SK-N-SH (cell line): ENCODE measurements around the gene RSU1. TPM values are rescaled to one million over a fixed set of nuclear protein-coding genes. Genes with fewer than 3 reads are reported as not detected.

Experiments
- CTCF ChIA-PET: fragments of 300-600, 350-600 bp; formaldehyde crosslinking; extraction: SDS; loops from one replicate; lab custom pipeline; 2021; lab: Yijun Ruan, JAX
- POLR2A ChIA-PET: fragments of 350-600 bp; sonication (Branson Sonifier 250); formaldehyde crosslinking; extraction: SDS; loops from one replicate; lab custom pipeline; 2020; ENCODE audit warnings: antibody characterized with exemption, inconsistent platforms; lab: Yijun Ruan, JAX
- DNase-seq: peaks from one replicate; pipeline ENCODE4 v3.0.0; 2012
- H2AFZ ChIP-seq: fragments of 200-600 bp; sonication (generic); 2 replicates; pipeline ENCODE4 v1.8.1; 2016; ENCODE audit warnings: antibody characterized with exemption, mild to moderate bottlenecking, low read depth
- H3F3A ChIP-seq: fragments of 200-600 bp; sonication (generic); replicated peaks from 2 replicates; pipeline ENCODE3; 2016; ENCODE audit warnings: antibody characterized with exemption, mild to moderate bottlenecking; ENCODE audit not compliant: insufficient read depth
- H3K27ac ChIP-seq, 2 experiments: fragments of 200-500 bp in 1 of 2; fragments of 200-600 bp in 1 of 2; sonication (Bioruptor generic) in 1 of 2; sonication (generic), shearing (Covaris generic) in 1 of 2; 2 replicates each; pipeline versions ENCODE4 v1.5.1 to v1.6.1; 2014 to 2016; ENCODE audit warnings: low read depth in 2 of 2, inconsistent platforms in 1 of 2, low read length in 1 of 2, mild to moderate bottlenecking in 1 of 2, mixed read lengths in 1 of 2
- H3K27me3 ChIP-seq: fragments of 200-600 bp; sonication (generic), shearing (Covaris generic); 2 replicates; pipeline ENCODE4 v1.6.1; 2016; ENCODE audit warnings: mixed run types; ENCODE audit not compliant: insufficient read depth
- H3K36me3 ChIP-seq, 2 experiments: fragments of 200-500 bp in 1 of 2; fragments of 200-600 bp in 1 of 2; sonication (Bioruptor generic) in 1 of 2; sonication (generic) in 1 of 2; replicated peaks in 1 of 2; 2 replicates each; pipeline versions ENCODE3 to v1.5.1; 2014 to 2016; ENCODE audit warnings: low read length in 1 of 2, mild to moderate bottlenecking in 1 of 2; ENCODE audit not compliant: insufficient read depth in 2 of 2, control insufficient read depth in 1 of 2
- H3K4me1 ChIP-seq, 2 experiments: fragments of 200-500 bp in 1 of 2; fragments of 200-600 bp in 1 of 2; sonication (Bioruptor generic) in 1 of 2; sonication (generic), shearing (Covaris generic) in 1 of 2; 2 replicates each; pipeline versions ENCODE4 v1.5.1 to v1.6.1; 2014 to 2016; ENCODE audit warnings: low read depth in 1 of 2, low read length in 1 of 2, mixed run types in 1 of 2; ENCODE audit not compliant: insufficient read depth in 2 of 2, control insufficient read depth in 1 of 2
- H3K4me2 ChIP-seq: fragments of 200-600 bp; sonication (generic), shearing (Covaris generic); 2 replicates; pipeline ENCODE4 v1.6.1; 2017; ENCODE audit warnings: mixed run types
- H3K4me3 ChIP-seq, 2 experiments: fragments of 200-500 bp in 1 of 2; fragments of 200-600 bp in 1 of 2; sonication (Bioruptor generic) in 1 of 2; sonication (generic), shearing (Covaris generic) in 1 of 2; 2 replicates each; pipeline versions ENCODE4 v1.5.1 to v1.8.1; 2014 to 2016; ENCODE audit warnings: low read depth in 2 of 2, inconsistent platforms in 1 of 2, low read length in 1 of 2, mild to moderate bottlenecking in 1 of 2, mixed read lengths in 1 of 2, moderate library complexity in 1 of 2
- H3K79me2 ChIP-seq: fragments of 200-600 bp; sonication (generic); 2 replicates; pipeline ENCODE4 v1.8.1; 2017; ENCODE audit warnings: mild to moderate bottlenecking; ENCODE audit not compliant: insufficient read depth
- H3K9ac ChIP-seq: fragments of 200-600 bp; sonication (generic); 2 replicates; pipeline ENCODE4 v1.6.1; 2017; ENCODE audit warnings: mixed run types
- H3K9me2 ChIP-seq: fragments of 200-600 bp; sonication (generic); 2 replicates; pipeline ENCODE4 v1.6.1; 2017; ENCODE audit warnings: mixed run types
- H3K9me3 ChIP-seq: fragments of 200-600 bp; sonication (generic); 2 replicates; pipeline ENCODE4 v1.6.1; 2017; ENCODE audit warnings: mixed run types, mild to moderate bottlenecking, moderate library complexity
- H4K20me1 ChIP-seq: fragments of 200-600 bp; sonication (generic); 2 replicates; pipeline ENCODE4 v1.6.1; 2017; ENCODE audit warnings: mild to moderate bottlenecking, mixed run types; ENCODE audit not compliant: insufficient read depth
- CHD2 ChIP-seq: fragments of 150-350 bp; IDR thresholded peaks from 2 replicates; pipeline ENCODE4 v1.6.1; 2018; ENCODE audit warnings: low read length; ENCODE audit not compliant: partially characterized antibody
- ELF1 ChIP-seq: IDR thresholded peaks from 2 replicates; pipeline ENCODE4 v1.4.0; 2012
- EP300 ChIP-seq, 2 experiments: IDR thresholded peaks; 2 replicates each; pipeline versions ENCODE4 v1.4.0 to v1.6.1; 2012; ENCODE audit warnings: borderline replicate concordance in 1 of 2, low read depth in 1 of 2, low read length in 1 of 2
- FOSL2 ChIP-seq: IDR thresholded peaks from 2 replicates; pipeline ENCODE4 v1.4.0; 2012; ENCODE audit warnings: low read depth, mild to moderate bottlenecking, moderate library complexity, borderline replicate concordance
- FOXJ3 ChIP-seq: sonication (generic); formaldehyde crosslinking; IDR thresholded peaks from 2 replicates; pipeline ENCODE4 v1.5.1; 2020; ENCODE audit warnings: mild to moderate bottlenecking, missing genetic modification reagents
- GATA2 ChIP-seq: sonication (generic); formaldehyde crosslinking; IDR thresholded peaks from 2 replicates; pipeline ENCODE4 v1.5.0; 2020; ENCODE audit warnings: mild to moderate bottlenecking, missing genetic modification reagents
- MEF2A ChIP-seq: IDR thresholded peaks from 2 replicates; pipeline ENCODE4 v1.4.0; 2012; ENCODE audit warnings: low read depth, borderline replicate concordance
- NFIC ChIP-seq: IDR thresholded peaks from 2 replicates; pipeline ENCODE4 v1.4.0; 2012; ENCODE audit warnings: borderline replicate concordance
- NRF1 ChIP-seq: IDR thresholded peaks from 2 replicates; pipeline ENCODE4 v1.6.1; 2012; ENCODE audit warnings: low read depth, mild to moderate bottlenecking, low read length
- RAD21 ChIP-seq: IDR thresholded peaks from 2 replicates; pipeline ENCODE4 v1.6.1; 2012; ENCODE audit warnings: mild to moderate bottlenecking, low read length
- RXRA ChIP-seq: IDR thresholded peaks from 2 replicates; pipeline ENCODE4 v1.4.0; 2012; ENCODE audit warnings: low read depth, mild to moderate bottlenecking, borderline replicate concordance
- TCF12 ChIP-seq: IDR thresholded peaks from 2 replicates; pipeline ENCODE4 v1.4.0; 2012
- WGBS: methylation state at CpG from one replicate; pipeline ENCODE4 v1.1.6; 2017; ENCODE audit warnings: low lambda C conversion rate; 5-methylcytosine and 5-hydroxymethylcytosine counted together
- polyA plus RNA-seq, 3 experiments: library from polyadenylated mRNA; depleted of rRNA; stranded (reverse); fragments of >200 nt; gene quantifications; 2 replicates each; pipeline ENCODE4 v1.2.3, GENCODE V29; 2012
- TF ChIP-seq, protein P1 (sequence below): IDR thresholded peaks from 2 replicates; pipeline ENCODE4; 2012
- TF ChIP-seq, protein P2 (sequence below): IDR thresholded peaks from 2 replicates; pipeline ENCODE4 v1.4.0; 2012; ENCODE audit warnings: low read depth
- TF ChIP-seq, protein P3 (sequence below): IDR thresholded peaks from 2 replicates; pipeline ENCODE4 v1.4.0; 2012; ENCODE audit warnings: low read depth, borderline replicate concordance
- TF ChIP-seq, protein P4 (sequence below): fragments of 200-600 bp; sonication (generic); IDR thresholded peaks from 2 replicates; pipeline ENCODE4 v1.6.1; 2017; ENCODE audit warnings: antibody characterized with exemption, mild to moderate bottlenecking, moderate library complexity
- TF ChIP-seq, protein P5 (sequence below): IDR thresholded peaks from 2 replicates; pipeline ENCODE4 v1.6.1; 2012; ENCODE audit warnings: mild to moderate bottlenecking, low read depth, low read length, moderate library complexity
- TF ChIP-seq, protein P6 (sequence below): IDR thresholded peaks from 2 replicates; pipeline ENCODE4 v1.4.0; 2012; ENCODE audit warnings: low read depth, borderline replicate concordance

Gene RSU1
- polyA plus RNA-seq, 1 of the 3 experiments (the other 2 are of a cell fraction) = 59.8 TPM

DNA sequence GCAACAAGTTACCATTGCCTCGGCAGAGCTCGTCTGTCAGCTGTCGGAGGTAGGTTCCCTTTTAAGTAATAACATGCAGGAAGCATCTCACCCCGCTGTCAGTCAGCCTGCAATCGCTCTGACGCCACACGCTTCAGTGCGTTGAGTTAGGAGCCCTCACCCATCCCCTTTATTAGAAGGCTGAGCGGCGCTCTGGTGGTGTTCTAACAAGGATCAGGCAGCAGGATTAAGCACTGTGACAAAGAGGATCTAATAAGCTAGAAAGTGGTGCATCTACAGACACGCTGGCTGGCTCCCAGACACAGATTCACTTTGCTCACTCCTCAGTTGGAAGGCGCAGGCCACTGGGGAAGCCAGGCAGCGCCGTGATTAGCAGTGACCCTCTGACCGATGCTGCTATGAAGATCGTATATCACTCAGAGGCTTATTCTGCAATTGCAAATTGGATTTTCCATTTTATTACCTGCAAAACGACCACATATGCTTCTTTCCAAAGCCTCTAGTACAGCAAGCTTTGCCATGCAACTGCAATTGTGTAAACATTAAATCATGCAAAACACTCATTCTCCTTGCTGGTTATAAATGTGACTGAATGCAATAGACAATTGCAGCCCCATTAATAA is 117.7 kb downstream of the RSU1 start:
- TF ChIP-seq NFIC (no peak), TCF12 (no peak), RAD21 (no peak), FOSL2 (no peak), CHD2 (no peak), ELF1 (no peak), GATA2 (CRISPR knock-in tag) (no peak), NRF1 (no peak), MEF2A (no peak), RXRA (no peak), EP300 (IDR thresholded peaks at IDR 0.05; ENCODE audit: borderline replicate concordance in 1 of 2, low read depth in 1 of 2, low read length in 1 of 2) (no peak), FOXJ3 (CRISPR knock-in tag) (no peak)
- TF ChIP-seq, protein P1, sequence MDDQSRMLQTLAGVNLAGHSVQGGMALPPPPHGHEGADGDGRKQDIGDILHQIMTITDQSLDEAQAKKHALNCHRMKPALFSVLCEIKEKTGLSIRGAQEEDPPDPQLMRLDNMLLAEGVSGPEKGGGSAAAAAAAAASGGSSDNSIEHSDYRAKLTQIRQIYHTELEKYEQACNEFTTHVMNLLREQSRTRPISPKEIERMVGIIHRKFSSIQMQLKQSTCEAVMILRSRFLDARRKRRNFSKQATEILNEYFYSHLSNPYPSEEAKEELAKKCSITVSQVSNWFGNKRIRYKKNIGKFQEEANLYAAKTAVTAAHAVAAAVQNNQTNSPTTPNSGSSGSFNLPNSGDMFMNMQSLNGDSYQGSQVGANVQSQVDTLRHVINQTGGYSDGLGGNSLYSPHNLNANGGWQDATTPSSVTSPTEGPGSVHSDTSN = no peak
- TF ChIP-seq, protein P2, sequence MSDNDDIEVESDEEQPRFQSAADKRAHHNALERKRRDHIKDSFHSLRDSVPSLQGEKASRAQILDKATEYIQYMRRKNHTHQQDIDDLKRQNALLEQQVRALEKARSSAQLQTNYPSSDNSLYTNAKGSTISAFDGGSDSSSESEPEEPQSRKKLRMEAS = no peak
- TF ChIP-seq, protein P3, sequence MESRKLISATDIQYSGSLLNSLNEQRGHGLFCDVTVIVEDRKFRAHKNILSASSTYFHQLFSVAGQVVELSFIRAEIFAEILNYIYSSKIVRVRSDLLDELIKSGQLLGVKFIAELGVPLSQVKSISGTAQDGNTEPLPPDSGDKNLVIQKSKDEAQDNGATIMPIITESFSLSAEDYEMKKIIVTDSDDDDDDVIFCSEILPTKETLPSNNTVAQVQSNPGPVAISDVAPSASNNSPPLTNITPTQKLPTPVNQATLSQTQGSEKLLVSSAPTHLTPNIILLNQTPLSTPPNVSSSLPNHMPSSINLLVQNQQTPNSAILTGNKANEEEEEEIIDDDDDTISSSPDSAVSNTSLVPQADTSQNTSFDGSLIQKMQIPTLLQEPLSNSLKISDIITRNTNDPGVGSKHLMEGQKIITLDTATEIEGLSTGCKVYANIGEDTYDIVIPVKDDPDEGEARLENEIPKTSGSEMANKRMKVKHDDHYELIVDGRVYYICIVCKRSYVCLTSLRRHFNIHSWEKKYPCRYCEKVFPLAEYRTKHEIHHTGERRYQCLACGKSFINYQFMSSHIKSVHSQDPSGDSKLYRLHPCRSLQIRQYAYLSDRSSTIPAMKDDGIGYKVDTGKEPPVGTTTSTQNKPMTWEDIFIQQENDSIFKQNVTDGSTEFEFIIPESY = no peak
- TF ChIP-seq, protein P4, sequence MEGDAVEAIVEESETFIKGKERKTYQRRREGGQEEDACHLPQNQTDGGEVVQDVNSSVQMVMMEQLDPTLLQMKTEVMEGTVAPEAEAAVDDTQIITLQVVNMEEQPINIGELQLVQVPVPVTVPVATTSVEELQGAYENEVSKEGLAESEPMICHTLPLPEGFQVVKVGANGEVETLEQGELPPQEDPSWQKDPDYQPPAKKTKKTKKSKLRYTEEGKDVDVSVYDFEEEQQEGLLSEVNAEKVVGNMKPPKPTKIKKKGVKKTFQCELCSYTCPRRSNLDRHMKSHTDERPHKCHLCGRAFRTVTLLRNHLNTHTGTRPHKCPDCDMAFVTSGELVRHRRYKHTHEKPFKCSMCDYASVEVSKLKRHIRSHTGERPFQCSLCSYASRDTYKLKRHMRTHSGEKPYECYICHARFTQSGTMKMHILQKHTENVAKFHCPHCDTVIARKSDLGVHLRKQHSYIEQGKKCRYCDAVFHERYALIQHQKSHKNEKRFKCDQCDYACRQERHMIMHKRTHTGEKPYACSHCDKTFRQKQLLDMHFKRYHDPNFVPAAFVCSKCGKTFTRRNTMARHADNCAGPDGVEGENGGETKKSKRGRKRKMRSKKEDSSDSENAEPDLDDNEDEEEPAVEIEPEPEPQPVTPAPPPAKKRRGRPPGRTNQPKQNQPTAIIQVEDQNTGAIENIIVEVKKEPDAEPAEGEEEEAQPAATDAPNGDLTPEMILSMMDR = no peak
- TF ChIP-seq, protein P5, sequence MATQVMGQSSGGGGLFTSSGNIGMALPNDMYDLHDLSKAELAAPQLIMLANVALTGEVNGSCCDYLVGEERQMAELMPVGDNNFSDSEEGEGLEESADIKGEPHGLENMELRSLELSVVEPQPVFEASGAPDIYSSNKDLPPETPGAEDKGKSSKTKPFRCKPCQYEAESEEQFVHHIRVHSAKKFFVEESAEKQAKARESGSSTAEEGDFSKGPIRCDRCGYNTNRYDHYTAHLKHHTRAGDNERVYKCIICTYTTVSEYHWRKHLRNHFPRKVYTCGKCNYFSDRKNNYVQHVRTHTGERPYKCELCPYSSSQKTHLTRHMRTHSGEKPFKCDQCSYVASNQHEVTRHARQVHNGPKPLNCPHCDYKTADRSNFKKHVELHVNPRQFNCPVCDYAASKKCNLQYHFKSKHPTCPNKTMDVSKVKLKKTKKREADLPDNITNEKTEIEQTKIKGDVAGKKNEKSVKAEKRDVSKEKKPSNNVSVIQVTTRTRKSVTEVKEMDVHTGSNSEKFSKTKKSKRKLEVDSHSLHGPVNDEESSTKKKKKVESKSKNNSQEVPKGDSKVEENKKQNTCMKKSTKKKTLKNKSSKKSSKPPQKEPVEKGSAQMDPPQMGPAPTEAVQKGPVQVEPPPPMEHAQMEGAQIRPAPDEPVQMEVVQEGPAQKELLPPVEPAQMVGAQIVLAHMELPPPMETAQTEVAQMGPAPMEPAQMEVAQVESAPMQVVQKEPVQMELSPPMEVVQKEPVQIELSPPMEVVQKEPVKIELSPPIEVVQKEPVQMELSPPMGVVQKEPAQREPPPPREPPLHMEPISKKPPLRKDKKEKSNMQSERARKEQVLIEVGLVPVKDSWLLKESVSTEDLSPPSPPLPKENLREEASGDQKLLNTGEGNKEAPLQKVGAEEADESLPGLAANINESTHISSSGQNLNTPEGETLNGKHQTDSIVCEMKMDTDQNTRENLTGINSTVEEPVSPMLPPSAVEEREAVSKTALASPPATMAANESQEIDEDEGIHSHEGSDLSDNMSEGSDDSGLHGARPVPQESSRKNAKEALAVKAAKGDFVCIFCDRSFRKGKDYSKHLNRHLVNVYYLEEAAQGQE = no peak
- TF ChIP-seq, protein P6, sequence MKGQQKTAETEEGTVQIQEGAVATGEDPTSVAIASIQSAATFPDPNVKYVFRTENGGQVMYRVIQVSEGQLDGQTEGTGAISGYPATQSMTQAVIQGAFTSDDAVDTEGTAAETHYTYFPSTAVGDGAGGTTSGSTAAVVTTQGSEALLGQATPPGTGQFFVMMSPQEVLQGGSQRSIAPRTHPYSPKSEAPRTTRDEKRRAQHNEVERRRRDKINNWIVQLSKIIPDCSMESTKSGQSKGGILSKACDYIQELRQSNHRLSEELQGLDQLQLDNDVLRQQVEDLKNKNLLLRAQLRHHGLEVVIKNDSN = no peak
- ChIA-PET POLR2A (no interaction called here), CTCF (interaction anchor here (1.1 kb wide), 1 partner anchor 15 kb away, joined by 3 read pairs; no protein-coding TSS in a partner anchor)
- H3K9ac ChIP-seq = no peak overlapping the region
- no peaks in the 10 kb centered on the region for H3K9me2 ChIP-seq
- H3K36me3 ChIP-seq = no peaks in the 10 kb centered on the region
- H2AFZ ChIP-seq = no peak overlapping the region
- no peak overlapping the region for H3K4me2 ChIP-seq
- no peaks in the 10 kb centered on the region for H3K9me3 ChIP-seq
- no peaks in the 10 kb centered on the region for H3K27me3 ChIP-seq
- 87% methylated on average over 17 of the region's 17 CpGs for WGBS
- DNase-seq = peak; percentile 14
- no peak overlapping the region for H3K4me3 ChIP-seq
- peaks cover 0 to 5% of the 10 kb centered on the region in 2 experiments; a peak in 1 of 4 replicates for H3K4me1 ChIP-seq
- no peaks in the 10 kb centered on the region for H3F3A ChIP-seq
- H3K27ac ChIP-seq = no peak overlapping the region
- no peaks in the 10 kb centered on the region for H3K79me2 ChIP-seq
- H4K20me1 ChIP-seq = no peaks in the 10 kb centered on the region
